ENCODE results near the gene ZNF138. TPM values are rescaled to one million over a fixed set of nuclear protein-coding genes. Genes with fewer than 3 reads are reported as not detected.
"Not testable (repeated sequence)": the region's sequence is repeated elsewhere in the genome, so short reads cannot be mapped to it uniquely, and the experiment has no call there.

Gene ZNF138
- total and polyA plus RNA-seq, 2 donors, result 3.2 to 38.1 TPM

DNA sequence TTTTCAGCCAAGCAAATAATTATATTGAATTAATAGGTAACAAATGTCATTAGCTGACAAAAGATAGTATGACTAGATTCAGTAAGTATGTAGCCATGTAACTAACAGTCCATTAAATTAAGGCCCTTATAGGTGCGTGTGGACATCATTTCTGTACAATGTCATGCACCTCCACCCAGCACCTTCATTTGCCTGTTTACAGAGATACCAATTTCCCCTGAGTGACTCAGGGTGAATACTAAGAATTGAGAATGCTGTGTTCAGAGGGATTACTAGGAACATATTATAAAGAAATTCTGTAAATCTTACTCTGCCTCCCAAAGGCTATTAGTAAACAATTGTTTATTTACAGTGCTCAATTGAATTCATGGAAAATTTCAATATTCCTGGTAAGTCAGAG is 60.7 kb downstream of the ZNF138 start:
- no peak overlapping the region for H3K27ac ChIP-seq (ENCODE audit: low read depth)
- DNase-seq (ENCODE audit: extremely low spot score), result no peak
- no peaks in the 10 kb centered on the region for H3K4me1 ChIP-seq (ENCODE audit: insufficient read depth)
- H3K36me3 ChIP-seq (ENCODE audit: insufficient read depth), result no peaks in the 10 kb centered on the region
- H3K4me3 ChIP-seq (ENCODE audit: low read depth, low read length), result no peak overlapping the region
- WGBS, result 71% methylated on average over 1 of the region's 1 CpG

DNA sequence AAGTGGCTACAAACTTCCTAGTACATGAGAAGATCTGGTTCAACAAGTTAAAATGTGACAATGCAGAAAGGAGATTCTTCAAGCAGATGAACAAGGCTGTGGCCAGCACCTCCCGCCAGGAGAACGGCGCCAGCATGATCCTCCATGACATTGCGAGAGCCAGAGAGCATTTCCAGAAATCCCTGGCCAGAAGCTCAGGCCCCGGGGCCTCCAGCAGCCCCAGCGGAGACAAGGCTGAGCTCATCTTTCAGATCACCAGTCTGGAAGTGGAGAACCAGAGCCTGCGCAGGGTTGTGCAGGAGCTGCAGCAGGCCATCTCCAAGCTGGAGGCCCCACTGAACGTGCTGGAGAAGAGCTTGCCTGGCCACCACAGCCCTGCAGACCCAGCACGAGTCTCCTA is 68.8 kb downstream of the ZNF138 start:
- Histone ChIP-seq H3K4me3 (ENCODE audit: low read depth, low read length) (no peak overlapping the region), H3K36me3 (ENCODE audit: insufficient read depth) (no peaks in the 10 kb centered on the region), H3K4me1 (ENCODE audit: insufficient read depth) (no peaks in the 10 kb centered on the region), H3K27ac (ENCODE audit: low read depth) (no peak overlapping the region)
- no peak for DNase-seq (ENCODE audit: extremely low spot score)
- WGBS, result 87% methylated on average over 9 of the region's 9 CpGs

DNA sequence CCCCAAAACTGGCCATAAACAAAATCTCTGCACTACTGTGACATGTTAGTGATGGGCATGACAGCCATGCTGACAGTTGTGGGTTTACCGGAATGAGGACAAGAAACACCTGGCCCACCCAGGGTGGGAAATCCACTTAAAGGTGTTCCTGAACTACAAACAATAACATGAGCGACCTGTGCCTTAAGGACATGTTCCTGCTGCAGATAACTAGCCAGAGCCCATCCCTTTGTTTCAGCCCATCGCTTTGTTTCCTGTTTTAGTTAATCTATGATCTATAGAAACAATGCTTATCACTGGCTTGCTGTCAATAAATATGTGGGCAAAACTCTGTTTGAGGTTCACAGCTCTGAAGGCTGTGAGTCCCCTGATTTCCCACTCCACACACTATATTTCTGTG is 69.3 kb downstream of the ZNF138 start:
- H3K36me3 ChIP-seq (ENCODE audit: insufficient read depth); H3K4me1 ChIP-seq (ENCODE audit: insufficient read depth); H3K27ac ChIP-seq (ENCODE audit: low read depth); H3K4me3 ChIP-seq (ENCODE audit: low read depth, low read length); DNase-seq (ENCODE audit: extremely low spot score): not testable (repeated sequence)
- 90% methylated on average over 3 of the region's 3 CpGs for WGBS

DNA sequence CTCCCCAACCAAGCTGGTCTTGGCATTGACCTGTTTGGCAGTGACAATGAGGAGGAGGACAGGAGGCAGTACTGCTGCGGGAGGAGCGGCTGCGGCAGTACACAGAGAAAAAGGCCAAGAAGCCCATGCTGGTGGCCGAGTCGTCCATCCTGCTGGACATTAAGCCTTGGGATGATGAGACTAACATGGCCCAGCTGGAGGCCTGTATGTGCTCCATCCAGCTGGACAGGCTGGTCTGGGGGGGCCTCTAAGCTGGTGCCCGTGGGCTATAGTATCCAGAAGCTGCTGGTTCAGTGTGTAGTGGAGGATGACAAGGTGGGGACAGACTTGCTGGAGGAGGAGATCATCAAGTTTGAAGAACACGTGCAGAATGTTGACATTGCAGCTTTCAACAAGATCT is 69.7 kb downstream of the ZNF138 start:
- no peak overlapping the region for H3K27ac ChIP-seq (ENCODE audit: low read depth)
- no peak overlapping the region for H3K4me3 ChIP-seq (ENCODE audit: low read depth, low read length)
- DNase-seq (ENCODE audit: extremely low spot score), result no peak
- H3K36me3 ChIP-seq (ENCODE audit: insufficient read depth), result no peaks in the 10 kb centered on the region
- H3K4me1 ChIP-seq (ENCODE audit: insufficient read depth), result no peaks in the 10 kb centered on the region
- WGBS, result 79% methylated on average over 7 of the region's 7 CpGs

DNA sequence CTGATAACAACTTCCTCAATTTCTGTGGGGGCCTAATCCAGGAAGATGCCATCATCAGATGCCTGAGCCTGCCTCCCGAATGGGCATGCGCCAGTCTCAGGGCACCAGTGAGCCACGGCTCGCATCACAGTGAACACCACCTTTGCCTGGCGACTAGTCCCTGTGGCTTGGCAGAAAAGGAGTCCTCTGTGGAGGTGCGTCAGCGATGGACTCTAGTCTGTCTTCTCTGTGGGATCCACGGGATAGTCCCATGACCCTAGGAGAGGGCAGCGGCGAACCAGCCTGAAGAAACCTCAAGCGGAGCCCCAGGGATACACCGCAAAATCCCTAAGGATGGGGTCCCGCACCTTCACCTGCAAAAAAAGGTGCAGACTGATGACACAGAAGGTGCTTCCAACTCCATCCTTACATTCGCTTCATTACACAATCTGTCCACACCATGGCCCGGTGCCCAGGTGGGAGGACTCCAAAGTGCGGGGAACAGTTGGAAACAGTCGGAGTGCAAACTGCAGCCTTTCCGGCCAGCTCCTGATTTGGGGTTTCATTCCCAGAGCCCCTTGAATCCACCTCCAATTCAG is 73.7 kb downstream of the ZNF138 start:
- Histone ChIP-seq H3K36me3 (ENCODE audit: insufficient read depth) (no peaks in the 10 kb centered on the region), H3K4me1 (ENCODE audit: insufficient read depth) (no peaks in the 10 kb centered on the region), H3K4me3 (ENCODE audit: low read depth, low read length) (no peak overlapping the region), H3K27ac (ENCODE audit: low read depth) (no peak overlapping the region)
- DNase-seq (ENCODE audit: extremely low spot score), result no peak
- 92% methylated on average over 18 of the region's 18 CpGs for WGBS

DNA sequence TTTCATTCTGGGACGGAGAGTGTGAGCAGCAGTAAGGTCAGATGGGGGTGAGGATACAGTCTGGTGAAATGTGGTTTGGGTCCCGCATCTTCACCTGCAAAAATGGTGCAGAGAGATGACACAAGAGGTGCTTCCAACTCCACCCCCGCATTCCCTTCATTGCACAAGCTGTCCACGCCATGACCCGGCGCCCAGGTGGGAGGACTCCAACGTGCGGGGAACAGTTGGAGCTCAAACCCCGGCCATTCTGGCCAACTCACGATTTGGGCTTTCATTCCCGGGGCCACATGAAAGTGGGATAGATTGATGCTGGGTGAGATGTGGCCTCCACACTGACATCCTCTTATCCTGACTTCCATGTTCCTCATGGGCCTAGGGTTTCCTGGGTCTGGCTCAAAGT is 74.3 kb downstream of the ZNF138 start:
- H3K27ac ChIP-seq (ENCODE audit: low read depth), result no peak overlapping the region
- no peaks in the 10 kb centered on the region for H3K36me3 ChIP-seq (ENCODE audit: insufficient read depth)
- no peak for DNase-seq (ENCODE audit: extremely low spot score)
- WGBS, result 91% methylated on average over 11 of the region's 11 CpGs
- H3K4me3 ChIP-seq (ENCODE audit: low read depth, low read length), result no peak overlapping the region
- H3K4me1 ChIP-seq (ENCODE audit: insufficient read depth), result no peaks in the 10 kb centered on the region

DNA sequence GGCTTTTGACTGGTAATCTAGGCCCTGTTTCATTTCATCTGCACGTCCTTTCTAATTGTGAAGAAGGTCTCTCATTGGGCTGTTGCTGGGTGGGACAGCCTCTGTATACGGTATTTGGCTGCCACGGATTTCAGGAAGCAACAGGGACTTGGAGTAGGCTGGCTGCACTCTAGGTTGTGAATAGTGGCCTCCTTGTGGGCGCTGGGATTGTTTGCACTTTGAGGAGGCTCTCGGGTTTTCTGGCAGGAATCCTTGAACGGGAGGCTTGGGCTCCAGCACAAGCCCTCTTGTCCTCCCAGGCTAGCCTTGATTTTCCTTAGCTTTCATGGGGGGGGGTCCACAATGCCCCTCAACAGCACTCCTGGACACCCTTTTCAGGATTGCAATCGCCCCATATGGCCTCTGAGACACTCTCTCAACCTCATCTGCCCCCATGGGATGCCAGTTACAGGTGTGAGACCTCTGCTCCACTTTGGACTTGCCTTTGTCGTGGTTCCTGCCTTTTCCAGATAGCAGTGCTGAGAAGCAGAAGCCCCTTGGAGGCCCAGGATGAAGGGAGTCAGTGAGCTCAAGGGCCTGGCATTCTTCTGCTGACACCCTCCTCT is 75.0 kb downstream of the ZNF138 start:
- H3K27ac ChIP-seq (ENCODE audit: low read depth), result no peak overlapping the region
- 72% methylated on average over 8 of the region's 8 CpGs for WGBS
- H3K4me3 ChIP-seq (ENCODE audit: low read depth, low read length), result no peak overlapping the region
- H3K36me3 ChIP-seq (ENCODE audit: insufficient read depth), result no peaks in the 10 kb centered on the region
- H3K4me1 ChIP-seq (ENCODE audit: insufficient read depth), result no peaks in the 10 kb centered on the region
- no peak for DNase-seq (ENCODE audit: extremely low spot score)

DNA sequence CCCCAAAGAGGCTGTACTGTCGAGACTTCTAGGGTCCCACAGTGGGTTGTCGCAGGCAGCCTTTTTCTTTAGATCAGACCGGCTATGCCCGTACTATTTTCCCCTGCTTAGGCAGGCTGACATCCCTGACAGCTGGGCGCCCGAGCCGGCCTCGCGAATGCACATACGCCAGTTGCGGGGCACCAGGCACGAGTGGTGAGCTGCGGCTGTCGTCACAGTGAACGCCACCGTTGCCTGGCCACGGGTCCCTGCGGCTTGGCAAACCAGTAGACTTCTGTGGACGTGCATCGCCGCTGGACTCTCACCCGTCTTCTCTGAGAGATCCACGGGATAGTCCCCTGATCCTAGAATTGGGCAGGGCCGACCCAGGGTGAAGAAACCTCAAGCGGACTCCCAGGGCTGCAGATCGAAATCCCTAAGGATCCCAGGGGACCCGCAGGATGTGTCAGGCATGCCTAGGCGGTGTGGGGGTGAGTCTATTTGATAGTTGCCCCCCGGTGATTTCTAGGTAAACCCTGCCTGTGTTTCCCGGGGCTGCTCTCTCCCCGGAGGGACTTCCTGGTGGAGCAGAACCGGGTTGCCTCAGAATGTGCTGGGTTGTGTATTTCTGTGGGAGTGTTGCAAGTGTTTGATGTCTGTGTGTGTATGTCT is 75.8 kb downstream of the ZNF138 start:
- Histone ChIP-seq H3K4me3 (ENCODE audit: low read depth, low read length) (no peak overlapping the region), H3K27ac (ENCODE audit: low read depth) (no peak overlapping the region), H3K36me3 (ENCODE audit: insufficient read depth) (no peaks in the 10 kb centered on the region), H3K4me1 (ENCODE audit: insufficient read depth) (no peaks in the 10 kb centered on the region)
- WGBS, result 94% methylated on average over 32 of the region's 32 CpGs
- no peak for DNase-seq (ENCODE audit: extremely low spot score)

DNA sequence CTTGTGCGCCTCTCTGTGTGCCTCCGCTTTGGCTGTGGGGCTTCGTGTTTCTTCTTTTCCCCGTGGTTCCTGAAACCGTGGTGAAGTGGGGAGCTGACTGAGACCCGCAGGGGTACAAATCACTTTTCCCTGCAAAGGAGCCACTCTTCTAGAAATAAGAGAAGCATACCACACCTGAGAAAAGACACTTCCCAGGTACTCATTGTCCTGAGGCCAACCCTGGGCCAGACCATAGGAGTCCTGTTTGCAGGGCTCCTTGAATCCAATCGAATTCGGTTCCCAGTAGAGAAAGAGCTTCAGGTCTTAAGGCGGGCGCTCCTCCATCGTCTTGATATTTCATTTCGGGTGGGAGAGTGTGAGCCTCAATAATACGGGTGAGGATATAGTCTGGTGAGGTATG is 76.4 kb downstream of the ZNF138 start:
- Histone ChIP-seq H3K4me1 (ENCODE audit: insufficient read depth) (no peaks in the 10 kb centered on the region), H3K27ac (ENCODE audit: low read depth) (no peak overlapping the region), H3K36me3 (ENCODE audit: insufficient read depth) (no peaks in the 10 kb centered on the region), H3K4me3 (ENCODE audit: low read depth, low read length) (no peak overlapping the region)
- DNase-seq (ENCODE audit: extremely low spot score), result no peak
- WGBS, result 95% methylated on average over 13 of the region's 13 CpGs

DNA sequence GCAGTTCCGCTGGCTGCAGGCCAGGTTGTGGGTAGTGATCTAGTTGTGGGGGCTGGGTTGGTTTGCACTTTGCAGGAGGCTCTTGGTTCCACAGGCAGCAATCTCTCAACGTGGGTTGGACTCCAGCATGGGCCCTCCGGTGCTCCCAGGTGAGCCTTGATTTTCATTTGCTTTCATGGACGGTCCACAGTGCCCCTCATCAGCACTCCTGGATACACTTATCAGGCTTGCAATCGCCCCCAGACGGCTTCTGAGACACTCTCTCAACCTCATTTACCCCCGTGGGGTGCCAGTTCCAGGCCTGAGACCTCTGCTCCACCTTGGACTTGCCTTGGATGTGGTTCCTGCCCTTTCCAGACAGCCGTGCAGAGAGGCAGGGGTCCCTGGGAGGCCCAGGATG is 77.5 kb downstream of the ZNF138 start:
- H3K27ac ChIP-seq (ENCODE audit: low read depth), result no peak overlapping the region
- DNase-seq (ENCODE audit: extremely low spot score), result no peak
- 70% methylated on average over 8 of the region's 8 CpGs for WGBS
- H3K4me1 ChIP-seq (ENCODE audit: insufficient read depth), result no peaks in the 10 kb centered on the region
- H3K36me3 ChIP-seq (ENCODE audit: insufficient read depth), result no peaks in the 10 kb centered on the region
- no peak overlapping the region for H3K4me3 ChIP-seq (ENCODE audit: low read depth, low read length)

DNA sequence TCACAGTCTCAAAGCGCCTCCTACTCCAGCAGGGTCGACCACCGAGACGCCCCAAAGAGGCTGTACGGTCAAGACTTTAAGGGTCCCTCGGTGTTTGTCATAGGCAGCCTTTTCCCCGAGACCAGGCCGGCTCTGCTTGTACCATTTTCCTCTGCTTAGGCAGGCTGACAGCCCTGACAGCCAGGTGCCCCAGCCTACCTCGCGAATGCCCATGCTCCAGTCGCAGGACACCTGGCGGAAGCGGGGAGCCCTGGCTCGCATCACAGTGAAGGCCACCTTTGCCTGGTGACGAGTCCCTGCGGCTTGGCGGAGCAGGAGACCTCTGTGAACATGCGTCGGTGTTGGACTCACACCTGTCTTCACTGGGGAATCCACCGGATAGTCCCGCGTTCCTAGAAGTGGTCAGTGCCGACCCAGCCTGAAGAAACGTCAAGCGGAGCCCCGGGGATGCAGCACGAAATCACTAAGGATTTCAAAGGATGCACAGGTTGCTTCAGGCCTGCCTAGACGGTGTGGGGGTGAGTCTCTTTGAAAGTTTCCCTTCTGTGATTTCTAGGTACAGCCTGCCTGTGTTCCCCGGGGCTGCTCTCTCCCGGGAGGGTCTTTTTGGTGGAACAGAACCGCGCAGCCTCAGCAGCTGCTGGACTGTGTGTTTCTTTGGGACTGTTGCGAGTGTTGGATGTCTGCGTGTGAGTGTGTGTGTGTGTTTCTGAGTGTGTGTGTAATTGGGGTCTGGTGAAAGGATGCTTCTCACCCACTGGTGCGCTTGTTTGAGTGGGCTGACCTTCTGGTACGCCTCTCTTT is 78.3 kb downstream of the ZNF138 start:
- WGBS, result 92% methylated on average over 36 of the region's 36 CpGs
- Histone ChIP-seq H3K4me3 (ENCODE audit: low read depth, low read length) (no peak overlapping the region), H3K27ac (ENCODE audit: low read depth) (no peak overlapping the region), H3K36me3 (ENCODE audit: insufficient read depth) (no peaks in the 10 kb centered on the region), H3K4me1 (ENCODE audit: insufficient read depth) (no peaks in the 10 kb centered on the region)
- no peak for DNase-seq (ENCODE audit: extremely low spot score)

DNA sequence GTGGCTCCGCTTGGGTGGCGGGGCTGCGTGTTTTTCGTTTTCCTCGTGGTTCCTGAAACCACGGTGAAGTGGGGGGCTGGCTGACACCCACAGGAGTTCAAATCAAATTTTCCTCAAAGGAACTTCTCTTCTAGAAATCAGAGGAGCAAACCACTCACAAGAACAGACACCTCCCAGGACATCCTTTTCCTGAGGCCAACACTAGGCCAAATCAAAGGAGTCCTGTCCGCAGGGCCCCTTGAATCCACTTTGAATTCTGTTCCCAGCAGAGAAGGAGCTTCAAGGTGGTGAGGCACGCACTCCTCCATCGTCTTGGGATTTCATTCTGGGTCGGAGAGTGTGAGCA is 78.9 kb downstream of the ZNF138 start:
- Histone ChIP-seq H3K4me1 (ENCODE audit: insufficient read depth) (no peaks in the 10 kb centered on the region), H3K4me3 (ENCODE audit: low read depth, low read length) (no peak overlapping the region), H3K27ac (ENCODE audit: low read depth) (no peak overlapping the region), H3K36me3 (ENCODE audit: insufficient read depth) (no peaks in the 10 kb centered on the region)
- WGBS, result 94% methylated on average over 10 of the region's 10 CpGs
- no peak for DNase-seq (ENCODE audit: extremely low spot score)

DNA sequence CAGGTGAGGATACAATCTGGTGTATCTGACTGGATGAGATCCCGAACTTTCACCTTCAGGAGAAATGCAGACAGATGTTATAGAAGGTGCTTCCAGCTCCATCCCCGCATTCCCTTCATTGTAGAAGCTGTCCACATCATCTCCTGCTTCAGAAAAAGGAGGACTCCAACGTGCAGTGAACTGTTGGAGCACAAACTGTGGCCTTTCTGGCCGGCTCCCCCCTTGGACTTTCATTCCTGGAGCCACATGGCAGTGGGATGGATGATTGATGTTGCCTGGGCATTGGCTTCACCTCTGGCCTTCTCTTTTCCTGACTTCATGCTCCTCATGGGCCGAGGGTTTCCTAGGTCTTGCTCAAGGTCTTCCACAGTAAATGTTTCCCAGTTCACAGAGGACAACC is 79.3 kb downstream of the ZNF138 start:
- Histone ChIP-seq H3K4me1 (ENCODE audit: insufficient read depth) (no peaks in the 10 kb centered on the region), H3K36me3 (ENCODE audit: insufficient read depth) (no peaks in the 10 kb centered on the region), H3K27ac (ENCODE audit: low read depth) (no peak overlapping the region), H3K4me3 (ENCODE audit: low read depth, low read length) (no peak overlapping the region)
- DNase-seq (ENCODE audit: extremely low spot score), result no peak
- WGBS, result 74% methylated on average over 5 of the region's 5 CpGs

DNA sequence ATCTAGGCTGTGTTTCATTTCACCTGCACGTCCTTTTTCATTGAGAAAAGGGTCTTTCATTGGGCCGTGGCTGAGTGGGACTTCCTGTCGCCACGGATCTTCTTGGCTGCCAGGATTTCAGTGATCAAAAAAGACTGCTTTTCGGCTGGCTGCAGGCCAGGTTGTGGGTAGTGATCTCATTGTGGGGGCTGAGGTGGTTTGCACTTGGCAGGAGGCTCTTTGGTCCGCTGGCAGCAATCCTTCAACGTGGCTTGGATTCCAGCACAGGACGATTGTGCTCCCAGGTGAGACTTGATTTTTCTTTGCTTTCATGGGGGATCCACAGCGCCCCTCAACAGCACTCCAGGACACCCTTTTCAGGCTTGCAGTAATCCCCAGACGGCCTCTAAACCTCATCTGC is 79.9 kb downstream of the ZNF138 start:
- no peak for DNase-seq (ENCODE audit: extremely low spot score)
- 73% methylated on average over 10 of the region's 10 CpGs for WGBS
- Histone ChIP-seq H3K4me3 (ENCODE audit: low read depth, low read length) (no peak overlapping the region), H3K36me3 (ENCODE audit: insufficient read depth) (no peaks in the 10 kb centered on the region), H3K4me1 (ENCODE audit: insufficient read depth) (no peaks in the 10 kb centered on the region), H3K27ac (ENCODE audit: low read depth) (no peak overlapping the region)

Measured in urinary bladder (tissue), 4 donors.